Omental fat pad (tissue), 4 donors: ENCODE data around the gene MCAT. TPM values are rescaled to one million over a fixed set of nuclear protein-coding genes. Genes with fewer than 3 reads are reported as not detected.

Experiments used
- ATAC-seq: fragments of 150-250 bp; one replicate; pipeline ENCODE4 v1.9.1; 2016; ENCODE audit warnings: mild to moderate bottlenecking, moderate library complexity; ENCODE audit not compliant: low FRiP score
- DNase-seq: peaks from one replicate; pipeline ENCODE4 v3.0.0-alpha.2; 2019; ENCODE audit warnings: low spot score
- CTCF ChIP-seq, 3 donors: fragments of 450-650 bp; IDR thresholded peaks; one replicate each; pipeline ENCODE4 v1.5.1; 2016 to 2017; ENCODE audit warnings: antibody characterized with exemption in 3 of 3, mild to moderate bottlenecking in 3 of 3, moderate library complexity in 2 of 3
- total RNA-seq, 4 donors: library from RNA; depleted of rRNA; stranded (reverse); fragments of >200 nt; gene quantifications; one replicate each; pipeline ENCODE4 v1.1.0, GENCODE V29; 2016

MCAT gene
- total RNA-seq, 4 donors from 2014 or later: 19.3 to 28.6 (median 25.2) TPM

GRCh38 chr22:43179146-43179910 lies 36.1 kb upstream of the MCAT start:
- no peak for TF ChIP-seq CTCF (IDR thresholded peaks at IDR 0.05)
- ATAC-seq: no peak
- DNase-seq: no peak

DNA sequence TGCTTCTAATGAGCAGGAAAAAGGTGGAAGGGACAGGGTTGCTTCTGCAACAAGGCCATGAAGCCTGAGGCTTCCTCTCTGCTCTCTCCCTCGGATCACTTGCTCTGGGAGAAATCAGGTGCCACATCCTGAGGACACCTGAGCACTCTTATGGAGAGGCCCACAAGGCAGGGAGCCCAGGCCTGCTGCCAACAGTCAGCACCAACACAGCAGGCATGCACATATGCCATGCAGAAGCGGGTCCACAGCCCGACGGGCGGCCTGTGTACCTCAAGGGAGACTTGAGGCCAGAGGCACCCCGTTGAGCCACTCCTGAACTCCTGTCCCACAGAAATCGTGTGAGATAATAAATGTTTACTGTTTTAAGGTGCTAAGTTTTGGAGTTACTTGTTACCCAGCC lies 34.3 kb upstream of the MCAT start:
- no peak for TF ChIP-seq CTCF (IDR thresholded peaks at IDR 0.05)
- ATAC-seq (no peak), DNase-seq (no peak)

DNA sequence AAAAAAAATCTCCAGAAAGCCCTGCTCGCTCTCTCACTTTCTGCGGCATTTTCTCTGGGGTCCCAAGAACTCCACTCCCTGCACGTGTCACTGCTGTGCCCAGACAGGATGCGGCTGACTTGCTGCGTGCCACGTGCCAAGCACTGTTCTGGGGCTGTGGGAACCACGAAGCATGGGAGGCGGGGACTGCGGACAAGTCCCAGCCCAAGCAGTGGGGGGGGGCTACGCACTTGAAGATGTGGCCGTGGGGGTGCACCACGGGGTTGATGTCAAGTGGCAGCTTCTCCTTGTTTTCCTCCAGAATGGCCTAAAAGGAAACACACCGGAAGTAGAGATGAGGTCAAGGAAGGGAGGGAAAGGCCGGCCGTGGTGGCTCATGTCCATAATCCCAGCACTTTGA lies 32.9 kb upstream of the MCAT start:
- ATAC-seq (no peak), DNase-seq (no peak)
- TF ChIP-seq CTCF (IDR thresholded peaks at IDR 0.05): no peak

DNA sequence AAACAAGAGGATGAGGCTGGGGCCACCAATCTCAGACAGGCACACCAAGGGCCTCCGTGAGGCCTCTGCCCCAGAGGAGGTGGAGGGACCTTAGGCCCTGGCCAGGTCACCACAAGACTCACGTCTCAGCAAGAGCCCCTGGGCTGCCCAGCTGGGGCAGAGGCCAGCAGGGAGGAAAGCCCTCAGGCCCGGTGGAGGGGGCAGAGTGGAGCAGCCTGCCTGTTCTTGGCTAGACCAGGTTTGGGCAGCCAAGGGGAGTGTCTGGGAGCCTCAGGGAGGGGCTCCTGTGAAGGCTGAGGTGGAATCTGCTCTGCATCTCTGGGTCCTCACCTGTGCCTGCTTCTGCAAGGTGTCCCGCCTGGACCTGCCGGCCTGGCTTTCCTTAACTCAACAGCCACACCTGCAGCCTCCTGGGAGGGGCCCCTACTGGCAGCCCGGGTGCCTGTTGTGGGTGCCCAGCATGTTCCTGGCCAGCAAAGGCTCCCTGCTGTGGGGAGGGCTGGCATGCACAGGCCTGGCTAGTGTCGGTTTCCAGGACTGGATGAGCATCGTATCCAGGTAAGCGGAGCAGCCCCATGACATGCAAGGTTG lies 31.8 kb upstream of the MCAT start:
- no peak for ATAC-seq
- DNase-seq: no peak
- TF ChIP-seq CTCF (IDR thresholded peaks at IDR 0.05): no peak

GRCh38 chr22:43173976-43174720 lies 30.9 kb upstream of the MCAT start:
- DNase-seq: no peak

DNA sequence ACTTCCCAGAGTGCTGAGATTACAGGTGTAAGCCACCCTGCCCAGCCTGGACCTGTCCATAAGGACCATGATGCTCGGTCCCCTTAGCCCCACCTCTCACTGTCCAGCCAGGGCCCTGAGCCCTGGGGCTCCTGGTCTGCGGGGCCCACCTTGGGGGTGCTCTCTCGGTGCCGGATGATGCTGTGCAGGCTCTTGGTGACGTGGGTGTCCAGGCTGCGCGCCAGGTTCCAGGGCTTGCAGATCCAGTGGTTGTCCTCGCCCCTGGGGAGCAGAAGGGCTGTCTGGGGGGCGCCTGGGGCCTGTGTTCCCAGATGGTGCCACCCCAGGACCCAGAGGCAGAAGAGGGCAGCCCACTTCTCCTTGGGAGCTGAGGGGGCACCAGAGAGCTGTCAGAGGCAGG lies 30.4 kb upstream of the MCAT start:
- no peak for TF ChIP-seq CTCF (IDR thresholded peaks at IDR 0.05)
- no peak for DNase-seq

More at GRCh38 chr22:43173976-43174720, 30.9 kb upstream of the MCAT start:
- no peak for TF ChIP-seq CTCF (IDR thresholded peaks at IDR 0.05)
- no peak for ATAC-seq

More for the DNA sequence above, 30.4 kb upstream of the MCAT start:
- no peak for ATAC-seq
